ENCODE measurements around the gene TMEM213.

DNA sequence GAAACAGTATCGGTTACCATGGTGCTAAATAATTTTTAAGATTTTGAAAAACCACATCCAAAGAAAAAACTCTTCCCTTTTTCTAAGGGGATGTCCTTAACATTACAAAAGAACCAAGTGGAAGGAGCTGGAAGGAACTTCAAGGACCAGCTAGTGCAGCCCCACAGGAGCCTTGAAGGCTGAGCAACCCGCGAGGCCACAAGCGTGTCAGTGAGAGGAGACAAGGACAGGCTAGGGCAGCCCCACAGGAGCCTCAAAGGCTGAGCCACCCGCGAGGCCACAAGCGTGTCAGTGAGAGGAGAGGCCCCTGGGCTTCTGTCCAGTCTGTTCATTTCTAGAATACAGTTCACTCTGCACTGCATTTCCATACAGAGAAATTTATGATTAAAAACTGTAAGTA, 80.3 kb downstream of the TMEM213 start:
- TF ChIP-seq, protein P1, sequence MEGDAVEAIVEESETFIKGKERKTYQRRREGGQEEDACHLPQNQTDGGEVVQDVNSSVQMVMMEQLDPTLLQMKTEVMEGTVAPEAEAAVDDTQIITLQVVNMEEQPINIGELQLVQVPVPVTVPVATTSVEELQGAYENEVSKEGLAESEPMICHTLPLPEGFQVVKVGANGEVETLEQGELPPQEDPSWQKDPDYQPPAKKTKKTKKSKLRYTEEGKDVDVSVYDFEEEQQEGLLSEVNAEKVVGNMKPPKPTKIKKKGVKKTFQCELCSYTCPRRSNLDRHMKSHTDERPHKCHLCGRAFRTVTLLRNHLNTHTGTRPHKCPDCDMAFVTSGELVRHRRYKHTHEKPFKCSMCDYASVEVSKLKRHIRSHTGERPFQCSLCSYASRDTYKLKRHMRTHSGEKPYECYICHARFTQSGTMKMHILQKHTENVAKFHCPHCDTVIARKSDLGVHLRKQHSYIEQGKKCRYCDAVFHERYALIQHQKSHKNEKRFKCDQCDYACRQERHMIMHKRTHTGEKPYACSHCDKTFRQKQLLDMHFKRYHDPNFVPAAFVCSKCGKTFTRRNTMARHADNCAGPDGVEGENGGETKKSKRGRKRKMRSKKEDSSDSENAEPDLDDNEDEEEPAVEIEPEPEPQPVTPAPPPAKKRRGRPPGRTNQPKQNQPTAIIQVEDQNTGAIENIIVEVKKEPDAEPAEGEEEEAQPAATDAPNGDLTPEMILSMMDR (IDR thresholded peaks at IDR 0.05; ENCODE audit: low read length) = no peak
- no peak for TF ChIP-seq EZH2 (optimal IDR thresholded peaks at IDR 0.05; ENCODE audit: low read depth, low read length)
- no peak for TF ChIP-seq EZH2phosphoT487 (IDR thresholded peaks at IDR 0.05; ENCODE audit: low read length)
